Testis (tissue), 3 donors: ENCODE measurements around the gene RILP. TPM values are rescaled to one million over a fixed set of nuclear protein-coding genes. Genes with fewer than 3 reads are reported as not detected.
A peak's percentile ranks its signal among the peaks of the same experiment; 100 is the strongest.

Experiments
- DNase-seq: peaks from one replicate; pipeline ENCODE4 v3.0.0-alpha.2; 2019
- H3K27ac ChIP-seq, 2 donors: fragments of 200-600 bp; sonication (generic); one replicate each; pipeline ENCODE4 v1.5.1; 2019
- H3K27me3 ChIP-seq: fragments of 200-600 bp; sonication (generic); one replicate; pipeline ENCODE4 v1.5.1; 2019
- H3K36me3 ChIP-seq: fragments of 200-600 bp; sonication (generic); one replicate; pipeline ENCODE4 v1.5.1; 2017; ENCODE audit warnings: low read depth; ENCODE audit errors: missing control alignments
- H3K4me1 ChIP-seq: fragments of 200-600 bp; sonication (generic); one replicate; pipeline ENCODE4 v1.5.1; 2019
- H3K4me3 ChIP-seq, 2 donors: fragments of 200-600 bp; sonication (generic); one replicate each; pipeline ENCODE4 v1.5.1; 2017 to 2019
- H3K9me3 ChIP-seq: fragments of 200-600 bp; sonication (generic); one replicate; pipeline ENCODE4 v1.5.1; 2017
- CTCF ChIP-seq, 3 experiments: fragments of 450-650 bp in 2 of 3; fragments of 200-600 bp in 1 of 3; sonication (generic) in 1 of 3; IDR thresholded peaks; one replicate each; pipeline ENCODE4 v1.5.1; 2016 to 2019; ENCODE audit warnings: antibody characterized with exemption in 3 of 3, mild to moderate bottlenecking in 2 of 3, moderate library complexity in 1 of 3
- POLR2A ChIP-seq: fragments of 450-650 bp; IDR thresholded peaks from one replicate; pipeline ENCODE4 v1.6.1; 2017; ENCODE audit warnings: antibody characterized with exemption, mild to moderate bottlenecking, moderate library complexity
- WGBS, 2 donors: methylation state at CpG; one replicate each; pipeline ENCODE4 v1.1.5; 2018; 5-methylcytosine and 5-hydroxymethylcytosine counted together
- intact Hi-C: fragments of 100-400 bp; cut with DNase I; formaldehyde crosslinking; loops from one replicate; pipeline ENCODE4 v1.15.1; 2023; ENCODE audit warnings: low total_unique reads
- polyA plus RNA-seq: library from polyadenylated mRNA; stranded (reverse); fragments of 350-450 nt; fragmentation: Illumina TruSeq; extraction: RNeasy Lipid Tissue Mini Kit (QIAGEN cat#74804); gene quantifications from one replicate; pipeline ENCODE4 v1.2.3, GENCODE V29; 2014; ENCODE audit warnings: low read depth, low replicate concordance; ENCODE audit not compliant: insufficient read depth
- small RNA-seq, 2 donors: library from RNA; depleted of rRNA; stranded (forward); fragments of <200 nt; gene quantifications; one replicate each; pipeline ENCODE3, GENCODE V24; 2016
- total RNA-seq, 2 donors: library from RNA; depleted of rRNA; stranded (reverse); fragments of >200 nt; gene quantifications; one replicate each; pipeline ENCODE4 v1.2.3, GENCODE V29; 2016

The RILP gene
- total and polyA plus RNA-seq, 3 donors from 2014 or later: 8.4 to 32.5 (median 30.6) TPM

DNA sequence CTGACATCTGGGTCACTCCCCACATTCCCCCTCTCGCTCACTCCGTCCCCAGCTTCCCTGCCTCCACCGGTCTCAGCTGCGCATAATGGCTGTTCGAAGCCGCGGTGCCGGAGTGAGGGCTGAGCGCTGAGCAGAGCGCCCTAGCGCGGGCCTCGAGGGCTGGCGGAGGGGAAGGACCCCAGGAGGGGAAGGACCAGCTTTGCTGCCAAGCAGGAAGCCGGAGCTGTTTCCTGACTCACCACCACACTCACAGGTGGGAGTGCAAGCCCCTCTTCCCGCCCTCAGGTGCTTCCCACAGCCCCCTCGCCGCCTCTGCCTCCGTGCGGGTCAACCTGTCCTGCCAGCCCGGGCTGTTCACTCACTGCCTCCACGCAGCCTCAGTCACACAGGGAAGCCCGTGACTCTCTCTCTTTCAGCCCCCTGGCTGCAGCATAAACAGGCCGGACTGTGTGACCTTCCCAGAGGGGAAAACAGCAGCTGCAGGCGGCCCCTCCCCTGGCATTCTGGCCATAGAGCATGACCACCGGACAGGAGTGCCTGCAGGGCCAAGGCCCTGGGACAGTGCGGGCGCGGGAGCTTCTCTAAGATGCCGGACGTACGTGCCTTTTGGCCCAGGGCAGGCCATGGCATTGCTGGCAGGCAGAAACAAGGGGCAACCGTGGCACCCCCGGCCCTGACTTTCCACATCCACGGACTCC lies 44.7 kb downstream of the RILP start:
- WGBS, 2 donors: 49 to 55% methylated on average over 18 to 25 of the region's 35 CpGs
- TF ChIP-seq POLR2A: no peak
- no peak for TF ChIP-seq CTCF (IDR thresholded peaks at IDR 0.05)
- H3K4me1 ChIP-seq: peaks cover 9% of the 10 kb centered on the region
- no peaks in the 10 kb centered on the region for H3K9me3 ChIP-seq
- no peaks in the 10 kb centered on the region for H3K36me3 ChIP-seq
- no peak overlapping the region for H3K27ac ChIP-seq
- no peaks in the 10 kb centered on the region for H3K27me3 ChIP-seq
- DNase-seq: peak; percentile 54
- intact Hi-C loops: no loop called here
- no peak overlapping the region for H3K4me3 ChIP-seq

DNA sequence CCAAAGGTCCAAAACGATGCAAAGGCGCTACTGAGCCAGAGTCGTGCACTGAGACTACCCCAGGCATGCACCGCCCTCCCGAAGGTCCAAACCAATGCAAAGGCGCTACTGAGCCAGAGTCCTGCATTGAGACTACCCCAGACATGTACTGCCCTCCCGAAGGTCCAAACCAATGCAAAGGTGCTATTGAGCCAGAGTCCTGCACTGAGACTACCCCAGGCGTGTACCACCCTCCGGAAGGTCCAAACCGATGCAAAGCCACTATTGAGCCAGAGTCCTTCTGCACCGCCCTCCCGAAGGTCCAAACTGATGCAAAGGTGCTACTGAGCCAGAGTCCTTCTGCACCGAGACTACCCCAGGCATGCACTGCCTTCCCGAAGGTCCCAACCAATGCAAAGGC lies 48.1 kb downstream of the RILP start:
- Histone ChIP-seq H3K36me3 (no peaks in the 10 kb centered on the region), H3K9me3 (no peaks in the 10 kb centered on the region), H3K4me1 (peaks cover 9% of the 10 kb centered on the region), H3K4me3 (no peak overlapping the region), H3K27me3 (no peaks in the 10 kb centered on the region), H3K27ac (no peak overlapping the region)
- no peak for DNase-seq
- WGBS, 2 donors: 94 to 96% methylated on average over 14 of the region's 14 CpGs
- intact Hi-C loops: no loop called here
- TF ChIP-seq CTCF (IDR thresholded peaks at IDR 0.05) (no peak), POLR2A (no peak)

GRCh38 chr17:1598399-1599095 lies 51.1 kb downstream of the RILP start:
- H3K4me1 ChIP-seq: no peaks in the 10 kb centered on the region
- no peaks in the 10 kb centered on the region for H3K9me3 ChIP-seq
- no peaks in the 10 kb centered on the region for H3K36me3 ChIP-seq
- H3K27ac ChIP-seq: no peak overlapping the region
- 94 to 95% methylated on average over 8 of the region's 8 CpGs for WGBS, 2 donors
- intact Hi-C loops: no loop called here
- no peak for DNase-seq
- TF ChIP-seq CTCF (IDR thresholded peaks at IDR 0.05) (no peak), POLR2A (no peak)
- no peaks in the 10 kb centered on the region for H3K27me3 ChIP-seq
- H3K4me3 ChIP-seq: no peak overlapping the region

DNA sequence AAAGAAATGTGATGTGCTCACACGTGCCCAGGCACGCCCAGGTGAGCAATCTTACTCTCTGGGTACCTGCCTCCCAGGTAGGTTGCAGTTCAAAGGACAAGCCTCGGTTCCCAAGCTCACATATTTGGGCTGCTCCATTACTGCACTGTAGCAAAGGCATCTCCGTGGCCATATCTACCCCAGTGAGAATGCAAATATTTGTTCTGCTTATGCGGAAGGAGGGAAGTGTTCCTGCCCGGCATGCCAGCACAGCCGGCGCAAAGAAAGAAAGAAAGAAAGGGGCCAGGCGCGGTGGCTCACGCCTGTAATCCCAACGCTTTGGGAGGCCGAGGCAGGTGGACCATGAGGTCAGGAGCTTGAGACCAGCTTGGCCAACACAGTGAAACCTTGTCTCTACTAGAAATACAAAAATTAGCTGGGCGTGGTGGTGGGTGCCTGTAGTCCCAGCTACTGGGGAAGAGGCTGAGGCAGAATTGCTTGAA lies 51.8 kb downstream of the RILP start:
- intact Hi-C loops: no loop called here
- WGBS, 2 donors: 84 to 95% methylated on average over 14 of the region's 14 CpGs
- TF ChIP-seq POLR2A: no peak
- TF ChIP-seq CTCF (IDR thresholded peaks at IDR 0.05): no peak
- no peak overlapping the region for H3K4me3 ChIP-seq
- no peaks in the 10 kb centered on the region for H3K27me3 ChIP-seq
- H3K9me3 ChIP-seq: no peaks in the 10 kb centered on the region
- peaks cover 5% of the 10 kb centered on the region for H3K4me1 ChIP-seq
- no peak for DNase-seq
- H3K36me3 ChIP-seq: no peaks in the 10 kb centered on the region
- H3K27ac ChIP-seq: no peak overlapping the region

Small RNAs within 50 kb of the gene (small RNA-seq; reads per million reads assigned to genes)
- 0 reads per million in 2 donors for gene RN7SL105P

Other genes with a start within 250 kb of the RILP start
- 100 to 1,000 TPM; 678 to 749 TPM for gene YWHAE, start 249.6 kb downstream of the RILP start, total RNA-seq
- 649 TPM for gene YWHAE, start 249.6 kb downstream of the RILP start, polyA plus RNA-seq
- gene CRK, start 193.6 kb downstream of the RILP start, total RNA-seq: 10 to 100 TPM; 68.4 to 79.1 TPM
- gene CRK, start 193.6 kb downstream of the RILP start, polyA plus RNA-seq: 45.7 TPM
- 10 to 100 TPM; 45.0 to 68.3 TPM for gene MYO1C, start 157.2 kb downstream of the RILP start, total RNA-seq
- 49.2 TPM for gene MYO1C, start 157.2 kb downstream of the RILP start, polyA plus RNA-seq
- gene INPP5K, start 133.3 kb downstream of the RILP start, total RNA-seq: 10 to 100 TPM; 83.4 to 87.8 TPM
- 81.2 TPM for gene INPP5K, start 133.3 kb downstream of the RILP start, polyA plus RNA-seq
- gene PITPNA, start 87.1 kb downstream of the RILP start, total RNA-seq: 10 to 100 TPM; 52.7 to 53.1 TPM
- gene PITPNA, start 87.1 kb downstream of the RILP start, polyA plus RNA-seq: 92.4 TPM
- gene SLC43A2, start 21.0 kb downstream of the RILP start, total RNA-seq: 10 to 100 TPM; 12.4 to 15.7 TPM
- 11.7 TPM for gene SLC43A2, start 21.0 kb downstream of the RILP start, polyA plus RNA-seq
- gene SCARF1, start 4.1 kb downstream of the RILP start, total RNA-seq: 10 to 100 TPM in 1 of 2 donors, 1 to 10 TPM in 1; 9.3 to 11.6 TPM
- gene SCARF1, start 4.1 kb downstream of the RILP start, polyA plus RNA-seq: 4.7 TPM
- gene PRPF8, start 35.0 kb upstream of the RILP start, total RNA-seq: 100 to 1,000 TPM; 307 to 325 TPM
- gene PRPF8, start 35.0 kb upstream of the RILP start, polyA plus RNA-seq: 315 TPM
- gene TLCD2, start 60.5 kb upstream of the RILP start, total RNA-seq: 1 to 10 TPM; 1.2 to 2.0 TPM
- gene TLCD2, start 60.5 kb upstream of the RILP start, polyA plus RNA-seq: 1.1 TPM
- gene WDR81, start 74.8 kb upstream of the RILP start, total RNA-seq: 10 to 100 TPM; 58.4 to 71.4 TPM
- gene WDR81, start 74.8 kb upstream of the RILP start, polyA plus RNA-seq: 16.9 TPM
- gene SERPINF2, start 93.0 kb upstream of the RILP start, total RNA-seq: 10 to 100 TPM; 31.7 to 41.9 TPM
- gene SERPINF2, start 93.0 kb upstream of the RILP start, polyA plus RNA-seq: 15.3 TPM
- 1,000 to 10,000 TPM; 1,211 to 2,317 TPM for gene SERPINF1, start 112.2 kb upstream of the RILP start, total RNA-seq
- 828 TPM for gene SERPINF1, start 112.2 kb upstream of the RILP start, polyA plus RNA-seq
- gene SMYD4, start 180.0 kb upstream of the RILP start, total RNA-seq: 10 to 100 TPM; 21.2 to 23.0 TPM
- gene SMYD4, start 180.0 kb upstream of the RILP start, polyA plus RNA-seq: 14.4 TPM
- gene RPA1, start 180.1 kb upstream of the RILP start, total RNA-seq: 10 to 100 TPM; 31.7 to 36.4 TPM
- 52.9 TPM for gene RPA1, start 180.1 kb upstream of the RILP start, polyA plus RNA-seq